Natural killer cell (primary cell): ENCODE measurements around the gene PCDH17. TPM values are rescaled to one million over a fixed set of nuclear protein-coding genes. Genes with fewer than 3 reads are reported as not detected.

ENCODE experiments used
- ATAC-seq, 3 donors: fragments of 150-1000 bp in 2 of 3; fragments of 200-7000 bp in 1 of 3; cut with Tn5 transposase; 1 replicate in 1 of 3; 2 replicates in 2 of 3; pipeline ENCODE4 v1.10.0; 2021; ENCODE audit warnings: mild to moderate bottlenecking in 2 of 3, moderate library complexity in 2 of 3
- DNase-seq, 2 donors: peaks; one replicate each; pipeline versions ENCODE4 v3.0.0 to v3.0.0-alpha.2; 2013 to 2021; ENCODE audit warnings: mixed read lengths in 1 of 2
- H3K27ac ChIP-seq: one replicate; pipeline ENCODE4 v1.5.1; 2013; ENCODE audit warnings: mild to moderate bottlenecking, low read length
- H3K27me3 ChIP-seq: one replicate; pipeline ENCODE4 v1.6.1; 2013; ENCODE audit warnings: low read length; ENCODE audit not compliant: control insufficient read depth, insufficient read depth
- H3K36me3 ChIP-seq: one replicate; pipeline ENCODE4 v1.6.1; 2013; ENCODE audit warnings: low read length; ENCODE audit not compliant: control insufficient read depth, insufficient read depth
- H3K4me1 ChIP-seq: one replicate; pipeline ENCODE4 v1.6.1; 2013; ENCODE audit warnings: low read length; ENCODE audit not compliant: control insufficient read depth, insufficient read depth
- H3K4me3 ChIP-seq: one replicate; pipeline ENCODE4 v1.5.1; 2013; ENCODE audit warnings: low read length
- H3K9me3 ChIP-seq: one replicate; pipeline ENCODE4 v1.6.1; 2013; ENCODE audit warnings: low read length; ENCODE audit not compliant: control insufficient read depth, insufficient read depth
- H3K27ac Mint-ChIP-seq, 2 donors: one replicate each; pipeline ENCODE4 v1.8.0; 2022; ENCODE audit warnings: mild to moderate bottlenecking in 2 of 2, mixed read lengths in 2 of 2, moderate library complexity in 1 of 2
- H3K27me3 Mint-ChIP-seq, 2 donors: one replicate each; pipeline ENCODE4 v1.8.0; 2022; ENCODE audit warnings: low read depth in 2 of 2, mixed read lengths in 2 of 2
- H3K36me3 Mint-ChIP-seq: one replicate; pipeline ENCODE4 v1.8.0; 2022; ENCODE audit warnings: mixed read lengths
- H3K4me1 Mint-ChIP-seq, 2 donors: one replicate each; pipeline ENCODE4 v1.8.0; 2022; ENCODE audit warnings: mixed read lengths in 2 of 2
- H3K4me3 Mint-ChIP-seq: one replicate; pipeline ENCODE4 v1.8.0; 2022; ENCODE audit warnings: mild to moderate bottlenecking, moderate library complexity, mixed read lengths
- H3K9me3 Mint-ChIP-seq, 2 donors: one replicate each; pipeline ENCODE4 v1.8.0; 2022; ENCODE audit warnings: mixed read lengths in 2 of 2
- CTCF ChIP-seq: fragments of 200-600 bp; IDR thresholded peaks from one replicate; pipeline ENCODE4 v1.8.0; 2022; ENCODE audit warnings: antibody characterized with exemption
- WGBS: methylation state at CpG from one replicate; pipeline ENCODE4 v1.1.7; 2013; ENCODE audit warnings: missing lambda C conversion rate; ENCODE audit not compliant: insufficient coverage; 5-methylcytosine and 5-hydroxymethylcytosine counted together
- intact Hi-C: fragments of 100-400 bp; cut with micrococcal nuclease; formaldehyde crosslinking; loops from one replicate; pipeline ENCODE4 v1.14.2; 2022
- total RNA-seq, 4 donors: library from RNA; stranded (reverse); fragments of 120-200 nt in 1 of 4; gene quantifications; one replicate each; pipeline versions ENCODE4 v1.2.3 to v1.2.4, GENCODE V29; 2013 to 2022

Gene PCDH17
- total RNA-seq, 3 donors from 2014 or later (not counting 1 experiment from before 2014, with no cell fraction given): not detected

- H3K4me3 ChIP-seq: no peak overlapping the region
- peaks cover 30% of the 10 kb centered on the region for H3K4me1 ChIP-seq
- ATAC-seq: no peak
- intact Hi-C loops: no loop called here
- H3K27ac ChIP-seq: no peak overlapping the region
- no peaks in the 10 kb centered on the region for H3K36me3 Mint-ChIP-seq
- H3K27me3 ChIP-seq: peaks cover 11% of the 10 kb centered on the region
- peaks cover 5 to 7% of the 10 kb centered on the region in 2 donors for H3K9me3 Mint-ChIP-seq
- DNase-seq: peak in 1 of 2 donors; percentile 13
- peaks cover 11 to 12% of the 10 kb centered on the region in 2 donors for H3K4me1 Mint-ChIP-seq
- H3K27me3 Mint-ChIP-seq: peaks cover 35 to 36% of the 10 kb centered on the region in 2 donors
- no peak for TF ChIP-seq CTCF
- no peaks in the 10 kb centered on the region for H3K36me3 ChIP-seq
- WGBS: 0% methylated on average over 2 of the region's 3 CpGs
- H3K4me3 Mint-ChIP-seq: no peak overlapping the region
- no peaks in the 10 kb centered on the region for H3K9me3 ChIP-seq
- H3K27ac Mint-ChIP-seq: no peak overlapping the region
These were observed 3.9 kb upstream of the PCDH17 start for GRCh38 chr13:57627663-57628062.

GRCh38 chr13:57629391-57629804, 2.1 kb upstream of the PCDH17 start:
- H3K9me3 Mint-ChIP-seq: peaks cover 2 to 5% of the 10 kb centered on the region in 2 donors
- intact Hi-C loops: no loop called here
- ATAC-seq: no peak
- H3K27me3 Mint-ChIP-seq: peaks cover 35 to 36% of the 10 kb centered on the region in 2 donors
- H3K27ac Mint-ChIP-seq: no peak overlapping the region
- H3K4me3 ChIP-seq: no peak overlapping the region
- H3K4me1 ChIP-seq: peaks cover 30% of the 10 kb centered on the region
- 6% methylated on average over 29 of the region's 29 CpGs for WGBS
- no peaks in the 10 kb centered on the region for H3K36me3 Mint-ChIP-seq
- peak in 1 of 2 donors; percentile 10 for DNase-seq
- no peaks in the 10 kb centered on the region for H3K36me3 ChIP-seq
- peaks cover 21% of the 10 kb centered on the region for H3K27me3 ChIP-seq
- H3K4me1 Mint-ChIP-seq: peaks cover 11 to 12% of the 10 kb centered on the region in 2 donors
- peak overlapping the region; percentile 59 for H3K4me3 Mint-ChIP-seq
- TF ChIP-seq CTCF: no peak
- H3K27ac ChIP-seq: no peak overlapping the region
- H3K9me3 ChIP-seq: peaks cover 6% of the 10 kb centered on the region

- DNase-seq (peak in 1 of 2 donors; percentile 42), ATAC-seq (peak in 1 of 3 donors; percentile 20)
- H3K36me3 ChIP-seq: no peaks in the 10 kb centered on the region
- H3K9me3 ChIP-seq: peaks cover 10% of the 10 kb centered on the region
- intact Hi-C loops: no loop called here
- H3K27ac Mint-ChIP-seq: no peak overlapping the region
- H3K27me3 Mint-ChIP-seq: peaks cover 35 to 36% of the 10 kb centered on the region in 2 donors
- peak overlapping the region; percentile 59 for H3K4me3 Mint-ChIP-seq
- H3K4me3 ChIP-seq: no peak overlapping the region
- H3K9me3 Mint-ChIP-seq: peaks cover 2 to 5% of the 10 kb centered on the region in 2 donors
- peaks cover 30% of the 10 kb centered on the region for H3K4me1 ChIP-seq
- no peaks in the 10 kb centered on the region for H3K36me3 Mint-ChIP-seq
- peaks cover 21% of the 10 kb centered on the region for H3K27me3 ChIP-seq
- H3K27ac ChIP-seq: no peak overlapping the region
- no peak for TF ChIP-seq CTCF
- peaks cover 11 to 12% of the 10 kb centered on the region in 2 donors for H3K4me1 Mint-ChIP-seq
- WGBS: 7% methylated on average over 34 of the region's 34 CpGs
These were observed 1.7 kb upstream of the PCDH17 start for GRCh38 chr13:57629821-57630235.
